ENCODE results near the gene FBN1. TPM values are rescaled to one million over a fixed set of nuclear protein-coding genes. Genes with fewer than 3 reads are reported as not detected.

Gene FBN1
- total RNA-seq, 1 donor from 2014 or later: 1,183 TPM

DNA sequence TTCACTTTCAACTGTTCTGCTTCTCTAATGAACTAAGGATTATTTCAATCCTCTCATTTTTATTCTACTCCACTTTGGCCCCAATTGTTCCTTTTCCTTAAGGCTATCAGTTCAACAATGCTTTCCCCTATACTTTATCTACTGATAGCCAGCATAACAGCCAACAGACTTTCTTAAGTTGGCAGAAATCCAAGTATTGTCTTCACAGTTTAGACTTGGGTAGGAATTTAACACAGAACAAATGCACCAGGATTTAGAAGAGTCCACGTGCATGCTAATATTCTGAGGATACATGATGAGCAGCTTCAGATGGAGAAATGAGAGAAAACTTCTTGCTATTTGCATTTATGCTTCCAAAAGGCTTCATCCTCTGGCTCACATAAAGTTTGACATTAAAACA lies 54.8 kb downstream of the FBN1 start:
- Mint-ChIP-seq H3K36me3 (ENCODE audit: low read depth) (peaks cover 31% of the 10 kb centered on the region), H3K27ac (ENCODE audit: unreplicated experiment) (peak overlapping the region; percentile 0), H3K27me3 (ENCODE audit: low read depth) (no peaks in the 10 kb centered on the region), H3K4me3 (ENCODE audit: unreplicated experiment) (no peak overlapping the region), H3K4me1 (ENCODE audit: low read depth) (peaks cover 66% of the 10 kb centered on the region), H3K9me3 (ENCODE audit: low read depth) (no peaks in the 10 kb centered on the region)
- TF ChIP-seq CTCF (IDR thresholded peaks at IDR 0.05): no peak
- no peak for DNase-seq (ENCODE audit: low spot score)

GRCh38 chr15:48584812-48585563 lies 60.5 kb downstream of the FBN1 start:
- no peak for DNase-seq (ENCODE audit: low spot score)
- Mint-ChIP-seq H3K9me3 (ENCODE audit: low read depth) (no peaks in the 10 kb centered on the region), H3K27me3 (ENCODE audit: low read depth) (no peaks in the 10 kb centered on the region), H3K36me3 (ENCODE audit: low read depth) (peaks cover 26% of the 10 kb centered on the region), H3K4me1 (ENCODE audit: low read depth) (peaks cover 85% of the 10 kb centered on the region), H3K27ac (ENCODE audit: unreplicated experiment) (peak overlapping the region; percentile 47), H3K4me3 (ENCODE audit: unreplicated experiment) (no peak overlapping the region)
- TF ChIP-seq CTCF (IDR thresholded peaks at IDR 0.05): no peak

- no peaks in the 10 kb centered on the region for H3K9me3 Mint-ChIP-seq (ENCODE audit: low read depth)
- H3K36me3 Mint-ChIP-seq (ENCODE audit: low read depth): peaks cover 25% of the 10 kb centered on the region
- peaks cover 92% of the 10 kb centered on the region for H3K4me1 Mint-ChIP-seq (ENCODE audit: low read depth)
- H3K27me3 Mint-ChIP-seq (ENCODE audit: low read depth): no peaks in the 10 kb centered on the region
- no peak for TF ChIP-seq CTCF (IDR thresholded peaks at IDR 0.05)
- peak overlapping the region; percentile 71 for H3K27ac Mint-ChIP-seq (ENCODE audit: unreplicated experiment)
- no peak overlapping the region for H3K4me3 Mint-ChIP-seq (ENCODE audit: unreplicated experiment)
- no peak for DNase-seq (ENCODE audit: low spot score)
These were observed 61.3 kb downstream of the FBN1 start for GRCh38 chr15:48584090-48584811.

DNA sequence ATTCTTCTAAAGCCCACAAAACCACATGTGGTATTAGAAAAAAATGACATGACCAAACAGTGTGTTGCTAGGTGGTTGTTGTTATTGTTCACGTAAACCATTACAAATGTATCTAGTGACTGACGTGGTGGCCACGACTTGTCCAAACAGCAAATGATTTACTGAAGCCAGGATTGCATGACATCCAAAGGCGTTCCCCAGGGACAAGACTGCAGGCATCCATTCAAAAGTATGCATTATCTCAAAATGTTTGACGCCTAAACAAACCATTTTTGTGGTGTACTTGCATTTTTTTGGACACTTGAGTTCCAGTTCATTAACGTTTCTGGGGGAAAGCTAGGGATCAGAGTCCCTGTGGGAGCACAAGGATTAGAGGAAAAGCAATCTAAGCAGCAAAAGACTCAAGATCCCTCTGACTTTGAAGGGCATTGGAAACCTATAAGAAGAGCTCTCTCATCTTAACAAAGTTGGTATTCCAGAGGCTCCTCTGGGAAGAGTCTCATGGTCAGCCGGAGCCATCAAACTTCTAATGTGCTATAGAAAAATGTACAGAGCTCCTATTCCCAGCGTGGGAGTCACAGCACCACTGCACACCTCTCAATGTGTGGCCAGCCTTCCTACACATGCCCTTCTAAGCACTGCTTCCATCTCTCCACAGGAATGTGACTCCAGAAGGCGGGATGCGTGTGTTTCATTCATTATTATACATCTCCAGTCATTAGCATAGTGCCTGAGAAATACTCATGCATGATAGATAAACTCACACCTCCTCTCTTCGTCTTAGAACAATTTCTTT lies 62.9 kb downstream of the FBN1 start:
- Mint-ChIP-seq H3K36me3 (ENCODE audit: low read depth) (peaks cover 23% of the 10 kb centered on the region), H3K9me3 (ENCODE audit: low read depth) (no peaks in the 10 kb centered on the region), H3K4me3 (ENCODE audit: unreplicated experiment) (no peak overlapping the region), H3K27me3 (ENCODE audit: low read depth) (no peaks in the 10 kb centered on the region), H3K4me1 (ENCODE audit: low read depth) (peaks cover 92% of the 10 kb centered on the region), H3K27ac (ENCODE audit: unreplicated experiment) (peak overlapping the region; percentile 97)
- TF ChIP-seq CTCF (IDR thresholded peaks at IDR 0.05): no peak
- no peak for DNase-seq (ENCODE audit: low spot score)

DNA sequence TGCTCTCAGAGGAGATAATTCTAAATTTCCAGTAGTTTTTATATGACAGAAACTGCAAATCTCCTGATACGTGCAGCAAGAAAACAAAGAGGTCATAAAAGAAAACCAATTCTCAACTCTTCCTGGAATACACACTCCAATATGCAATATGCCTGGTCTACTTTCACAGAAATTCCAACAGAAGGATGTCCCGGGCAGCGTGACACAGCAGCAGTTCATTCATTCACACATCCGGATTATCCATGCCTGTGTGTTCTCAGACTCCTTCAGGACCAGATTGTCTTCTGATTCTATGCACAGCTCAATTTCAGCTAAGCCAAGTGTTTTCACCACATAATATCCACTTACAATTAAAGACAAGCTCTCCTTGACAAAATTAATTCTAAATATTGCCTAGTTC lies 64.3 kb downstream of the FBN1 start:
- no peak for DNase-seq (ENCODE audit: low spot score)
- peaks cover 24% of the 10 kb centered on the region for H3K36me3 Mint-ChIP-seq (ENCODE audit: low read depth)

More for the DNA sequence above, 64.3 kb downstream of the FBN1 start:
- no peak overlapping the region for H3K4me3 Mint-ChIP-seq (ENCODE audit: unreplicated experiment)
- no peak for TF ChIP-seq CTCF (IDR thresholded peaks at IDR 0.05)
- H3K9me3 Mint-ChIP-seq (ENCODE audit: low read depth): no peaks in the 10 kb centered on the region
- no peaks in the 10 kb centered on the region for H3K27me3 Mint-ChIP-seq (ENCODE audit: low read depth)
- H3K27ac Mint-ChIP-seq (ENCODE audit: unreplicated experiment): peak overlapping the region; percentile 97
- peaks cover 91% of the 10 kb centered on the region for H3K4me1 Mint-ChIP-seq (ENCODE audit: low read depth)

All from chondrocyte (in vitro differentiated cells).